Upper lobe of left lung (tissue), 6 donors: ENCODE results near the gene PEX7. TPM values are rescaled to one million over a fixed set of nuclear protein-coding genes. Genes with fewer than 3 reads are reported as not detected.

ENCODE experiments used
- ATAC-seq, 2 donors: fragments of 200-7000 bp; cut with Tn5 transposase; one replicate each; pipeline ENCODE4 v1.9.1; 2022; ENCODE audit warnings: mild to moderate bottlenecking in 2 of 2, moderate library complexity in 2 of 2; ENCODE audit not compliant: low FRiP score in 2 of 2
- DNase-seq, 2 donors: peaks; one replicate each; pipeline ENCODE4 v3.0.0-alpha.2; 2019 to 2020
- H3K27ac ChIP-seq, 4 donors: fragments of 200-600 bp; sonication (generic); one replicate each; pipeline ENCODE4 v1.5.1; 2016 to 2019
- H3K27me3 ChIP-seq, 4 donors: fragments of 200-600 bp; sonication (generic); one replicate each; pipeline ENCODE4 v1.5.1; 2017 to 2019
- H3K36me3 ChIP-seq, 4 donors: fragments of 200-600 bp; sonication (generic); one replicate each; pipeline ENCODE4 v1.5.1; 2016 to 2019
- H3K4me1 ChIP-seq, 4 donors: fragments of 200-600 bp; sonication (generic); one replicate each; pipeline ENCODE4 v1.5.1; 2018 to 2019
- H3K4me3 ChIP-seq, 4 donors: fragments of 200-600 bp; sonication (generic); one replicate each; pipeline ENCODE4 v1.5.1; 2017 to 2019; ENCODE audit warnings: mild to moderate bottlenecking in 2 of 4, moderate library complexity in 1 of 4
- H3K9me3 ChIP-seq, 4 donors: fragments of 200-600 bp; sonication (generic); one replicate each; pipeline ENCODE4 v1.5.1; 2018 to 2019
- EP300 ChIP-seq, 4 donors: sonication (generic); formaldehyde crosslinking; IDR thresholded peaks; one replicate each; pipeline ENCODE4 v1.5.1; 2017; ENCODE audit warnings: antibody characterized with exemption in 4 of 4, control low read depth in 2 of 4
- POLR2A ChIP-seq, 4 donors: fragments of 450-650 bp; IDR thresholded peaks; one replicate each; pipeline ENCODE4 v1.5.1; 2016 to 2017; ENCODE audit warnings: antibody characterized with exemption in 4 of 4, mild to moderate bottlenecking in 2 of 4
- POLR2AphosphoS5 ChIP-seq, 2 donors: sonication (generic); formaldehyde crosslinking; IDR thresholded peaks; one replicate each; pipeline ENCODE4 v1.5.1; 2017; ENCODE audit warnings: antibody characterized with exemption in 2 of 2
- WGBS, 2 donors: methylation state at CpG; one replicate each; pipeline ENCODE4 v1.1.5; 2017 to 2018; 5-methylcytosine and 5-hydroxymethylcytosine counted together
- total RNA-seq, 6 donors: library from RNA; depleted of rRNA in 4 of 6; stranded (reverse); fragments of >200 nt in 4 of 6; gene quantifications; one replicate each; pipeline versions ENCODE4 v1.1.0 to v1.2.1, GENCODE V29; 2016 to 2021
- TF ChIP-seq, protein P1 (sequence below), 6 experiments: fragments of 450-650 bp in 4 of 6; fragments of 200-600 bp in 2 of 6; sonication (generic) in 2 of 6; IDR thresholded peaks; one replicate each; pipeline ENCODE4 v1.5.1; 2016 to 2019; ENCODE audit warnings: antibody characterized with exemption in 6 of 6
- donor health status: DM: no; HTN: no; CAD: no; lungs with moderate emphysema.
- donor health status: DM: no; HTN: yes; CAD: no; lungs with severe emphysema.

Gene PEX7
- total RNA-seq, 6 donors from 2014 or later = 6.7 to 11.7 (median 9.7) TPM

DNA sequence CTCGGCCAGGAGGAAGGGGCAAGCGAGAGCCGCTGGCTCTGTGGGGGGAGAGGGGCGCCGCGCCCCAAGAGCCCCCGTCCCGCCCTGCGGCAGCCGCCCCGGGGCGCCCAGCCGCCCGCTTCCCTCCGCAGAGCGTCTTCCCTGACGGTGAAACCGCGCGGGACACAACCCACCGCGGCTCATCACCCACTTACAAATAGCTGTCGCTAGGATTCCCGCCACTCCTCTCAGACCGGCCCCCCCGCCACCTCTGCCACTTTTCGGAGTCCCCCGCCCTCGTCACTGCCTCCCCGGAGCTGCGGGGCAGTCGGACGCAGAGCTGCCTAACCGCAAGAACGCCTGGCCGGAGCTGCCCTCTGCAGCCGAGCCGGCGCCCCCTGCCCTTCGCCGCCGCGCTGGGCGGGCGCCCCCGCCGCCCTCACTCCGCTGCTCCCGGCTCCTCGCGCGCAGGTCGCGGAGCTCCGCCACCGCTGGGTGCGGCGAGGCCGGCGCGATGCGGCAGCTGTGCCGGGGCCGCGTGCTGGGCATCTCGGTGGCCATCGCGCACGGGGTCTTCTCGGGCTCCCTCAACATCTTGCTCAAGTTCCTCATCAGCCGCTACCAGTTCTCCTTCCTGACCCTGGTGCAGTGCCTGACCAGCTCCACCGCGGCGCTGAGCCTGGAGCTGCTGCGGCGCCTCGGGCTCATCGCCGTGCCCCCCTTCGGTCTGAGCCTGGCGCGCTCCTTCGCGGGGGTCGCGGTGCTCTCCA, 99.7 kb downstream of the PEX7 start, which contains the start of gene SLC35D3:
Gene SLC35D3 (plus strand): TSS at position 366 of the 749 bp plus-strand sequence. CDS start 128 bp downstream, at position 494.
- Histone ChIP-seq H3K36me3 (no peaks in the 10 kb centered on the region), H3K27me3 (peaks cover 0 to 44% (median 31%) of the 10 kb centered on the region in 4 donors), H3K4me1 (peaks cover 31 to 40% (median 37%) of the 10 kb centered on the region in 4 donors), H3K27ac (no peak within 1 kb of the TSS), H3K9me3 (no peaks in the 10 kb centered on the region), H3K4me3 (peak within 1 kb of the TSS; percentile 7 to 51 (median 46))
- DNase-seq (peak in 1 of 2 donors; percentile 84), ATAC-seq (peak in 1 of 2 donors; percentile 46)
- TF ChIP-seq EP300 (IDR thresholded peaks at IDR 0.05) (no peak), POLR2A (IDR thresholded peaks at IDR 0.05) (no peak), POLR2AphosphoS5 (IDR thresholded peaks at IDR 0.05) (no peak)
- TF ChIP-seq, protein P1, sequence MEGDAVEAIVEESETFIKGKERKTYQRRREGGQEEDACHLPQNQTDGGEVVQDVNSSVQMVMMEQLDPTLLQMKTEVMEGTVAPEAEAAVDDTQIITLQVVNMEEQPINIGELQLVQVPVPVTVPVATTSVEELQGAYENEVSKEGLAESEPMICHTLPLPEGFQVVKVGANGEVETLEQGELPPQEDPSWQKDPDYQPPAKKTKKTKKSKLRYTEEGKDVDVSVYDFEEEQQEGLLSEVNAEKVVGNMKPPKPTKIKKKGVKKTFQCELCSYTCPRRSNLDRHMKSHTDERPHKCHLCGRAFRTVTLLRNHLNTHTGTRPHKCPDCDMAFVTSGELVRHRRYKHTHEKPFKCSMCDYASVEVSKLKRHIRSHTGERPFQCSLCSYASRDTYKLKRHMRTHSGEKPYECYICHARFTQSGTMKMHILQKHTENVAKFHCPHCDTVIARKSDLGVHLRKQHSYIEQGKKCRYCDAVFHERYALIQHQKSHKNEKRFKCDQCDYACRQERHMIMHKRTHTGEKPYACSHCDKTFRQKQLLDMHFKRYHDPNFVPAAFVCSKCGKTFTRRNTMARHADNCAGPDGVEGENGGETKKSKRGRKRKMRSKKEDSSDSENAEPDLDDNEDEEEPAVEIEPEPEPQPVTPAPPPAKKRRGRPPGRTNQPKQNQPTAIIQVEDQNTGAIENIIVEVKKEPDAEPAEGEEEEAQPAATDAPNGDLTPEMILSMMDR (IDR thresholded peaks at IDR 0.05) = no peak
- 0 to 3% methylated on average over 20 to 47 of the region's 86 CpGs for WGBS, 2 donors

DNA sequence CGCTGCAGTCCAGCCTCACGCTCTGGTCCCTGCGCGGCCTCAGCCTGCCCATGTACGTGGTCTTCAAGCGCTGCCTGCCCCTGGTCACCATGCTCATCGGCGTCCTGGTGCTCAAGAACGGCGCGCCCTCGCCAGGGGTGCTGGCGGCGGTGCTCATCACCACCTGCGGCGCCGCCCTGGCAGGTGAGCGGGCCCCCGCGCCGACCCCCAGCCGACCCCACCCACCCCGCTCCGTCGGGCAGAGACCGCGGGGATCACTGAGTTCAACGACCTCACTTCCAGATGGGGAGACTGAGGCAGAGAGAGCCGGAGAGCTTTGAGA, 100.3 kb downstream of the PEX7 start:
- H3K27me3 ChIP-seq = peaks cover 0 to 44% (median 31%) of the 10 kb centered on the region in 4 donors
- peaks cover 31 to 40% (median 37%) of the 10 kb centered on the region in 4 donors for H3K4me1 ChIP-seq
- ATAC-seq (no peak), DNase-seq (peak in 1 of 2 donors; percentile 84)
- no peaks in the 10 kb centered on the region for H3K9me3 ChIP-seq
- H3K36me3 ChIP-seq = no peaks in the 10 kb centered on the region
- 0% methylated on average over 2 to 14 of the region's 29 CpGs for WGBS, 2 donors
- H3K27ac ChIP-seq = no peak overlapping the region
- no peak for TF ChIP-seq EP300 (IDR thresholded peaks at IDR 0.05)
- TF ChIP-seq, protein P1 (IDR thresholded peaks at IDR 0.05) = no peak
- H3K4me3 ChIP-seq = peak overlapping the region in 3 of 4 donors; percentile 45 to 51 (median 48)

DNA sequence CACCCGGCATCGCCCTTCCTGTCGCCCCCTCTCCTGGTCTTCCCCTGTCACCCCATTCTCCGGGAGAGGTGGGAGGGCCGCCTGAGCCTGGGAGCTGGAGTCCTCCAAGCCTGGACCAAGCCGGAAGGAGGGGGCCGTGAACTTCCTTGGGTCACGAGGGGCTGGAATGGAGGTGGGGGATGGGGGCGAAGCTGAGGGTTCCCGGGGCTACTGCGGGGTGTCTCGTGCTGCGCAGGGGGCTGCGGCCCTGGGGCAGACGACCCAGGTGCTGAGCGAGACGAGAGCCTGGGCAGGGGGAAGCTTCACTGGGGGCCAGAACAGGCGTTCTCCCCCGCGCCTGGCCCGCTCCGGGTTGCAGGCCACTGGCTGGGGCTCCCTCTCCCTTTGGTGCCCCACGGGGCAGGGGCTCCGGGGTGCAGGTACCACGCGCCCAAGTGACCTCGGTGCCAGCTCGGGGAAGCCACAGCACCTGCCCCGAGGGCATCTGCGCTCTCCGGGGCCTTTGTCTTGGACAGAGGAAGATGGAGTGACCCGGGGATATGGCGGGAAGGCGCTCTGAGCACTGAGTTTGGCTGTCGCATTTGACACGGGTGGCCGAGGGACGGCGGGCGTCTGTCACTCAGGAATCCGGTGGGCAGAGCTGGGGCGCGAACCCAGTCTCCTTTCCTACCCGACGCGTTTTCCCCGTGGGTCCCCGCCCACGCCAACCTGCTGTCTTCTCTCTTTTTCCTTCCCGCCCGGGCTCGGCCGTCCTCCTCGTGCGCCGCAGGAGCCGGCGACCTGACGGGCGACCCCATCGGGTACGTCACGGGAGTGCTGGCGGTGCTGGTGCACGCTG, 100.9 kb downstream of the PEX7 start:
- 9 to 21% methylated on average over 25 to 52 of the region's 65 CpGs for WGBS, 2 donors

DNA sequence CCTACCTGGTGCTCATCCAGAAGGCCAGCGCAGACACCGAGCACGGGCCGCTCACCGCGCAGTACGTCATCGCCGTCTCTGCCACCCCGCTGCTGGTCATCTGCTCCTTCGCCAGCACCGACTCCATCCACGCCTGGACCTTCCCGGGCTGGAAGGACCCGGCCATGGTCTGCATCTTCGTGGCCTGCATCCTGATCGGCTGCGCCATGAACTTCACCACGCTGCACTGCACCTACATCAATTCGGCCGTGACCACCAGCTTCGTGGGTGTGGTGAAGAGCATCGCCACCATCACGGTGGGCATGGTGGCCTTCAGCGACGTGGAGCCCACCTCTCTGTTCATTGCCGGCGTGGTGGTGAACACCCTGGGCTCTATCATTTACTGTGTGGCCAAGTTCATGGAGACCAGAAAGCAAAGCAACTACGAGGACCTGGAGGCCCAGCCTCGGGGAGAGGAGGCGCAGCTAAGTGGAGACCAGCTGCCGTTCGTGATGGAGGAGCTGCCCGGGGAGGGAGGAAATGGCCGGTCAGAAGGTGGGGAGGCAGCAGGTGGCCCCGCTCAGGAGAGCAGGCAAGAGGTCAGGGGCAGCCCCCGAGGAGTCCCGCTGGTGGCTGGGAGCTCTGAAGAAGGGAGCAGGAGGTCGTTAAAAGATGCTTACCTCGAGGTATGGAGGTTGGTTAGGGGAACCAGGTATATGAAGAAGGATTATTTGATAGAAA, 101.7 kb downstream of the PEX7 start:
- Histone ChIP-seq H3K36me3 (no peaks in the 10 kb centered on the region), H3K27me3 (peaks cover 0 to 44% (median 31%) of the 10 kb centered on the region in 4 donors), H3K4me3 (peak overlapping the region in 1 of 4 donors; percentile 48), H3K27ac (no peak overlapping the region), H3K4me1 (peaks cover 31 to 40% (median 37%) of the 10 kb centered on the region in 4 donors), H3K9me3 (no peaks in the 10 kb centered on the region)
- ATAC-seq (no peak), DNase-seq (peak in 1 of 2 donors; percentile 41)
- TF ChIP-seq POLR2A (IDR thresholded peaks at IDR 0.05) = no peak
- TF ChIP-seq, protein P1 (IDR thresholded peaks at IDR 0.05) = no peak
- no peak for TF ChIP-seq EP300 (IDR thresholded peaks at IDR 0.05)
- no peak for TF ChIP-seq POLR2AphosphoS5 (IDR thresholded peaks at IDR 0.05)
- 71 to 79% methylated on average over 24 to 40 of the region's 40 CpGs for WGBS, 2 donors

More for the DNA sequence above, 100.9 kb downstream of the PEX7 start:
- H3K27ac ChIP-seq = no peak overlapping the region
- peaks cover 31 to 40% (median 37%) of the 10 kb centered on the region in 4 donors for H3K4me1 ChIP-seq
- no peaks in the 10 kb centered on the region for H3K36me3 ChIP-seq
- ATAC-seq = no peak
- no peak for TF ChIP-seq POLR2A (IDR thresholded peaks at IDR 0.05)
- TF ChIP-seq, protein P1 (IDR thresholded peaks at IDR 0.05) = no peak
- TF ChIP-seq POLR2AphosphoS5 (IDR thresholded peaks at IDR 0.05) = no peak
- no peak for TF ChIP-seq EP300 (IDR thresholded peaks at IDR 0.05)
- peak overlapping the region in 3 of 4 donors; percentile 45 to 51 (median 48) for H3K4me3 ChIP-seq
- DNase-seq = peak in 1 of 2 donors; percentile 79
- H3K9me3 ChIP-seq = no peaks in the 10 kb centered on the region
- H3K27me3 ChIP-seq = peaks cover 0 to 44% (median 31%) of the 10 kb centered on the region in 4 donors
